Stimulated activated CD4-positive, alpha-beta T cell treated with anti-CD3 and anti-CD28 coated beads, Interleukin-2, amount 100 ng/mL, for 4 hours (primary cell): ENCODE data around the gene UBAC2.

Experiments used
- DNase-seq: peaks from one replicate; pipeline ENCODE4 v3.0.0-alpha.2; 2020; ENCODE audit warnings: low read depth

The UBAC2 gene, protein sequence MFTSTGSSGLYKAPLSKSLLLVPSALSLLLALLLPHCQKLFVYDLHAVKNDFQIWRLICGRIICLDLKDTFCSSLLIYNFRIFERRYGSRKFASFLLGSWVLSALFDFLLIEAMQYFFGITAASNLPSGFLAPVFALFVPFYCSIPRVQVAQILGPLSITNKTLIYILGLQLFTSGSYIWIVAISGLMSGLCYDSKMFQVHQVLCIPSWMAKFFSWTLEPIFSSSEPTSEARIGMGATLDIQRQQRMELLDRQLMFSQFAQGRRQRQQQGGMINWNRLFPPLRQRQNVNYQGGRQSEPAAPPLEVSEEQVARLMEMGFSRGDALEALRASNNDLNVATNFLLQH

DNA sequence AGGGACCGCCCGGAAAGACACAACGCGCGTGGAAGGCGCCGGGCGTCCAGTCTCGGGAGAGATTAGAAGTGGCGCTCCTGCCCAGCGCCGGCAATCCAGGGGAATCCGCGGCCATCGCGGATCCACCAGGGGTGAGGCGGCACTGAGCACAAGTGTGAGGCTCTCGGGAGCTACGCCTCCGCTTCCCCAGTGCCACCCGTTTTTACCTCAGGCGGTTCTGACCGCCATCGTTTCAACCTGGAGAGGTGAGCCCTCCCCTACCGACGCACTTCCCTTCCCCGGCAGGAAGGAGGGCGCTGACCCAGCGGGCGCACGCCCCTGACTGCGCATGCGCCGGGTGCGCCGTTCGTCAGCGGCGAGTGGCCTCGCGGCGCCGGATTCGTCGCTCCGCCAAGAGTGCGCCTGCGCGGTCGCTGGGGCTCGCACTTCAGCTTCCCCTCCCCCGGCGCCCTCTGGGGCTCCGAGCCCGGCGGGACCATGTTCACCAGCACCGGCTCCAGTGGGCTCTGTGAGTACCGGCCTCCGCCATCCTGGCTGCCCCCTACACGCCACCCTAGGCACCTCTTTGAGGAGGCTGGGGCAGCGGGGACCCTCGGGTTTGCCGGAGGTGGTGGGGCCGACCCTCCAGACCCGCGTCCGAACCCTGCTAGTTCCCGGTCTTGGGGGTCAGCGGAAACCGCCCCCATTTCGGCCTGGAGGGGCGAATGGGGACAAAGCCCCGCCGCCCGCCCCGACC is at the start of gene UBAC2:
UBAC2 (plus strand) TSS at position 423 of the 736 bp plus-strand sequence; CDS start at position 478, 55 bp downstream.
- DNase-seq: peak; percentile 95

DNA sequence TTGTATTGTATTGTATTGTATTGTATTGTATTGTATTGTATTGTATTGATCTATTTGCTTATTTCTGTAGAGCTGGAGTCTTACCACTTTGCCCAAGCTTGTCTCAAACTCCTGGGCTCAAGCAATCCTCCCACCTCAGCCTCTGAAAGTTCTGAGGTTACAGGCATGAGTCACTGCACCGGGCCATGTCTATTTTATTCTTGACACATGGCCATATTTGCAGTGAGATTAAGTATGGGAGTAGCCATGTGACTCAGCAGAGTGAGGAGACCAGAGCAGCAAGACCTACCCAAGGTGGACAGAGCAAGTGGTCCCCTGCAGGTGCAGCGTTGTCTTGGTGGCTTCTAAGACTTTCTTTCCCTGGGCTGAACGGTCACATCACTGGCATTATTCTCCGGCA is 49.1 kb upstream of the UBAC2 start:
- no peak for DNase-seq

DNA sequence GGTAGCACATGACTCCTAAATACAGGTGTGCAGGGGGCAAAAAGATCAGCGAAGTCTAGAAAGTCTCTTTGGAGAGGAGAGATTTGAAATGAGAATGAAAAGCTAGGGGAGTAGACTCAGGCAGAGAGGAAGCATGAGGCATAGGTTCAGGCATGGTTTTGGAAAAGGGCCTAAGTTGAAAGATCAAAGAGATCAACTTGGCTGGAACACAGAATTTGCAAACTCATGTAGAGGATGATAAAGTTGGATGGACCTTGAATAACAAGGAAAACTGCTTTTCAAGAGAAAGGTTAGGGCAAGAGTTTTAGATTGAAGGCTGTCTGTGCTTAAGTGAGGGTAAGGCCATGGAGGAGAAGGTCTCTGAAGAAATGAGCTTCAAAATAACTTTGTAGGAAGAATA is 47.4 kb upstream of the UBAC2 start:
- no peak for DNase-seq

DNA sequence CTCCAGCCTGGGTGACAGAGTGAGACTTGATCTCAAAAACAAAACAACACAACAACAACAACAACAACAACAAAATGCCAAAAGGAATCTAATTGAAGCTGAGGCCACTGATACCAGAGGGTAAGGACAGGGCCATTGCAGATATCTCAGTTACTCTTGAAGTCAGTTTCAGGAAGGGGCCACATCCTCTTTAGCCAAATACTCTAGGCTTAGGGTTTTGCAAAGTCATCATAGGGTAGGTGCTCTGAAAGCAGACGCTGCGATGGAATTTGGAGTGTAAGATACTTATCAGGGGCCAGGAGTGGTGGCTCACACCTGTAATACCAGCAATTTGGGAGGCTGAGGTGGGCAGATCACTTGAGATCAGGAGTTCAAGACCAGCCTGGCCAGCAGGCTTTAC is 46.6 kb upstream of the UBAC2 start:
- DNase-seq: no peak

DNA sequence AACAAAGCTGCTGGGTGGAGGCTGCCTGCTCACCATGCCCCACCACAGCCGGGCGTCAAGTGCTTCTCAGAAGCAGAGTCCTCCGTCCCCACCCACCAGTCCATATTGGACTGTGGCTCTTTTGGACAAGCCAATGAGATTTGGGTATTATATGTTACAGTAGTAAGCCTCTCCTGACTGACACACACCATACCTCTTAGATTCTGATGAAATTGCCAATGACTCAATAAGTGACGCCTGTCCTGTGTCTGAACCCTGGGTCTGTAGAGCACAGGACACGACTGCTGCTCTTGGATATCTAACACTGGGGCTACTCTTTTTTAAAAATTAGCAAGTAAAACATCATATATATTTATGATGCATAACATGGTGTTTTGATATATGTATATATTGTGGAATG is 44.8 kb upstream of the UBAC2 start:
- DNase-seq: no peak

DNA sequence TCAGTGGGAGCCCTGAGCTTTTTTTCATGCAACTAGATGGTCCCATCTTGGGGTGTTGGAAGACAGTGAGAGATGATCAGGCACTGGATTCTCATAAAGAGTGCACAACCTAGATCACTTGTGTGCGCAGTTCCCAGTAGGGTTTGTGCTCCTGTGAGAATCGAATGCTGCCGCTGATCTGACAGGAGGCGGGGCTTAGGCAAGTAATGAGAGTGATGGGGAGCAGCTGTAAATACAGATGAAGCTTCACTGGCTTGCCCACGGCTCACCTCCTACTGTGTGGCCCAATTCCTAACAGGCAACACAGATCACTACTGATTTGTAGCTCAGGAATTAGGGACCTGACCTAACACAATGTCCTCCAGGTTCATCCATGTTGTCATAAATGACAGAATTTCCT is 43.6 kb upstream of the UBAC2 start:
- DNase-seq: no peak

DNA sequence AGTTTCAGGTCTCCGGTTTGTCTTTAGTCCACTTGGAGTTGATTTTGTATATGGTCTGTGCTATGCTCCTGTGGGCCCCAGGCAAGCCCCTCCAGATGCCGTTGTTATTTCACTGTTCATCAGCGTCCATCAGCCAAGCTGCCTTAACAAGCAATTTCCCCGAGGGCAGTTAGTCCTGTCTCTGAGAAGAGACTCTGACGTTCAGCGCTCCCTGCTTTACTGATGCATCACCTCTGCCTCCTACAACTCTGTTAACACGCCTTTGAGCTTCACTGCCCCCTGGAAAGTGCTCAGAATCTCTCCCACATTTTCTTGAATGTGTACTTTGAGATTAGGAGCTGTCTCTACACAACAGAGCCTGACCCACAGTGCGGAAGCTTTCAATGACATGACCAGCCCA is 41.8 kb upstream of the UBAC2 start:
- no peak for DNase-seq

DNA sequence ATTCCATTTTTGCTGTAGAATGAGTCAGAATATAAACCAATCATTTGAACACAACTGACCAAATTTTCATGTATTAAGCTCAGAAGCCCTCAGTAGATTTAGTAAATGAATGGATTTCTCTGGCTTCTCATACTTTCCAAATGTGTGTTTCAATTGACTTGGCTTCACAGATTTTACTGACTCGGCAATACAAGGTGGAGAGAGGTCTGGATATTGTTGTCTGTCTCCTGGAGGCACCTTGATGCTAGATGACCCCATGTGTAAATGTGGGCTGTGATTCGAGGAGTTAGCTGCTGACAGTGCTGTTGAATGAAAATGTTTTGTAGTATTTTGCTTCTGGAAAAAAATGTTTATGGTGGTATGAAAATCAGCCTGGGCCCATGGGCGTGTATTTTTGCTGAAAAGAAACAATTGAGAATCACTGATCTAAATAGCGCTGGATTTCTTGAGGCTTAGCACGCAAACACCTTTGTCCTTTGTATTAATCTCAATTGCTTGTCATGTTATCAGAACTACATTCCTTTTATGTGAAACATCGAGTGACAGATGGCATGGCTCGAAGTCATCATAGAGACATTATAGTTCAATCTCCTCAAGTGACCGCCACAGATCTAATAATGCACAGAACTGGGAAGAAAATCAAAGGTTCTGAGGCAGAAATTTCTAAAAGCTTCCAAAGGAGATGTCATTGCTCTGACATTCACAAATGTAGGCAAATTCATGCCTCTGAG is 41.2 kb upstream of the UBAC2 start:
- DNase-seq: no peak

DNA sequence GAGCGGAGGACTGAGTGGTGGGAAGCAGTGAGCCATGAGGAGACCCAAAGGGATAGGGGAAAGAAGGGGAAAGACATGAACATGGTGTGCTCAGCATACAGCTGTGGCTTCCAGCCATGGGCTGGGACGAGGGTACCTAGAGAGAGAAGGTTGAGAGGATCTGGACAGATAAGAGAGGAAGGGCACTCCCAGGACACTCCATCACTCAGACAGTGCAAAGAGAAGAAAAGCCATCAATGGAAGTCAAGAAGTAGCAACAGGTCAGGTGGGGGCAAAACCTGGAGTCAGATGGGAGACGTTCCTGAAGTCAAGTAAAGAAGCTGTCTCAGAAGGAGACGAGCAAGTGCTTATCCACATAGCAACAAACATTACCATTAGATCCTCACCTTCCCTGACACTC is 40.2 kb upstream of the UBAC2 start:
- DNase-seq: no peak

DNA sequence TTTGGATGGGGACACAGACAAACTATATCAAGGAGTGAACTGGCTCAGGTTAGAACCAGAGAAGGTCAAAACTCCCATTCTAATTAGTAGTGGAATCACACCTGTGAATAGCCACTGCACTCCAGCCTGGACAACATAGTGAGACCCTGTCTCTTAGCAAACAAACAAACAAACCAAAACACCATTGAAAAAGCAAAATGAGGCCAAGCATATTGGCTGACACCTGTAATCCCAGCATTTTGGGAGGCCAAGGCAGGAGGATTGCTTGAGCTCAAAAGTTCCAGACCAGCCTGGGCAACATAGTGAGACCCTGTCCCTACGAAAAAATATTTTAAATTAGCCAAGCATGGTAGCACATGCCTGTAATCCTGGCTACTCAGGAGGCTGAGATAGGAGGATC is 39.1 kb upstream of the UBAC2 start:
- no peak for DNase-seq

DNA sequence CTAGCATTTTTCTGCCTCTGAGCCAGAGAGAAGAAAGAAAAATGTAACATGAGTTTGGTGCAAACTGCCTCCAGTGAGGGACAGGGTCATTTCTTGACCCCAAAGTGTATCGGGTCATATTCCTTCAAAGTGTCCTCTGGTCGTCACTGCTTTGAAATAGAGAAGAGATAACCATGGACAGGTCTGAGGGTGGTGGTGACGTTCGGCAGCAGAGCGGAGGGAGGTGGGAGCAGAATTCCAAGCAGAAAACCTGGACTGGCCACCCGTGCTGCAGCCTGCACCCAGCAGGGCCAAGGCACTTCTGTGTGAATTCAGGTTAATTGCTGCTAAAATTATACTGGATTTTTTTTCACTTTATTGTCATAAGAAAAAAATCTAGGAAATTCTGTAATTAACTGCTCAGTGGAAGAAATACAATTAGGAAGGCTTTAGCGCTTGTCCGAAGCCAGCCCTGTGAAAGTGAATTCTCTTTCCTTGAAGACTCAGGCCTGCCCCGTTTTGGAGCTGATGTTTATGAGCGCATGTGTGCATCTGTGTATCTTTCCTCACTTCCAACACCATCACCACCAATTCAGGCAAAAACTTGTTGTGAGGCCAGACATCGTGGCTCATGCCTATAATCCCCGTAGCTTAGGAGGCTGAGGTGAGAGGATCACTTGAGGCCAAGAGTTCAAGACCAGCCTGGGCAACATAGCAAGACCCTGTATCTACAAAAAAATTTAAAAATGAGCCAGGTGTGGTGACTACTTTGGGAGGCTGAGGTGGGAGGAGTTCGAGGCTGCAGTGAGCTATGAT is 37.9 kb upstream of the UBAC2 start:
- no peak for DNase-seq

DNA sequence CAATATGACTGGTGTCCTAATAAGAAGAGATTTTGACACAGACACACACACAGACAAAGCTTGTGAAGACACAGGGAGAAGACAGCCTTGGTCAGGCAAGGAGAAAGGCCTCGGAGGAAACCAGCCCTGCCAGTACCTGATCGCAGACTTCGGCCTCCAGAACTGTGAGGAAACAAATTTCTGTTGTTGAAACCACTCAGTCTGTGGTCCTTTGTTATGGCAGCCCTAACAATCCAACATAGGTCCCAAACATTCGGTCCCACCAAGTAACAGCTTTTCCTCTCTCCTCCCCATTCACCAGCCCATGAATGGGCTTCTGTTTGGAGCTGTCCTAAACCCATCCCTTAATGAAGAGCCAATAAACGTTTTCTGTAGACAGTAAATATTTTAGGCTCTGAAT is 36.4 kb upstream of the UBAC2 start:
- no peak for DNase-seq

DNA sequence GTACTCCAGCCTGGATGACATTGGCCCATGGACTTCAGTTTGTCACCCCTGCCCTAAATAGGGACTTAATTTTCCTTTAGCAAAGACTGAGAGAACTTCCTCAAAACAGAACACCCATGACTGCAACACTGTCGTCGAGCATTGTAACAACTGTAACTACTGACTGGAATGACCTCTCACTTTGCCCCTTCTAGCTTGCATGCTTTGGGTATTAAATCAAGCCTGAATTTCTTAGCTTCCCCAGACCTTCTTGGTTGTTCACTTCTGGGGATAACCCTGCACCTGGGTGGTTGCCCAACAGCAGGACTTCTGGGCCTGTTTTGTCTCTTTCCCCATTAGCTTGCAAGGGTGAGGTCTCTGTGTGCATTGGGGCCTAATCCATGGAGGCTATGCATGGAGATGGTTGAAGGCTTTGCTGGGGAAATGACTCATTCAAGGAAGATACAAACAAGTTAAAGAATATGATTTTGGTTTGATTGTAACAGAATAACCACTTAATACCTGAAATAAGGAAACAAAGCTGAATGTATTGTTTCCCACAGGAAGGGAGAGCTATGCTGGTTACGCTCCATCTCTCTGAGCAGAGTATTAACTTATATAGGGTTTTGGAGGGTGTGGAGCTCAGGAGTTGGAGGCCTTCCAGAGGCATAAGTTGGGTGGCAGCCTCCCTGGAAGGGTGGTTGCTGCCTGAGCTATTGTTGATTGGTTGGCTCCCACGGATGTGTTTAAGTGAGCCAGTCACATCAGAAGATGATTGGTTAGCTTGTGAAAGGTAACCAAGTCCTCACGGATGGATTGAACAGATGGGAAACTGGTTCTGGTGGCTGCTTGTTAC is 34.7 kb upstream of the UBAC2 start:
- DNase-seq: no peak

DNA sequence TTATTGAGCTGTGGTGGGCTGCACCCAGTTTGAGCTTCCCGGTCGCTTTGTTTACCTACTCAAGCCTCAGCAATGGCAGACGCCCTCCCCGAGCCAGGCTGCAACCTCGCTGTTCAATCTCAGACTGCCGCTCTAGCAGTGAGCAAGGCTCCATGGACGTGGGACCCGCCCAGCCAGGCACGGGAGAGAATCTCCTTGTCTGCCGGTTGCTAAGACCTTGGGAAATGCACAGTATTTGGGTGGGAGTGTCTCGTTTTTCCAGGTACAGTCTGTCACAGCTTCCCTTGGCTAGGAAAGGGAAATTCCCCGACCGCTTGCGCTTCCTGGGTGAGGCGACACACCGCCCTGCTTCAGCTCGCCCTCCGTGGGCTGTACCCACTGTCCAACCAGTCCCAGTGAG is 27.7 kb upstream of the UBAC2 start:
- DNase-seq: no peak

DNA sequence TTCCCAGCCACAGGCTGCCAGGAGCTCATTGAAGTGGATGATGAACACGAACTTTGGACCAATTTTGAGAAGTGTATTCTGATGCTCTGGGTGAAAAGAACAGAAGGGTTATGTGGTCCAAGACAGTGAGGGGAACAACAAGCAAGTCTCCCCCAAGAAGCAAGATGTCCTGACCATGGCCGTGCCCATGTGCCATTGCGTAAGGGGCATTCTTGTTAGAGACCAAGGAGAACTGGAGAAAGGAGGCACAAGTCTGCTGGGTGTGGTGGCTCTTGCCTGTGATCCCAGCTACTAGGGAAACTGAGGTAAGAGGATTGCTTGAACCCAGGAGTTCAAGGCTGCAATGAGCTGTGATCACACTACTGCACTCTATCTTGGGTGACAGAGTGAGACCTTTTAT is 27.0 kb upstream of the UBAC2 start:
- DNase-seq: no peak

DNA sequence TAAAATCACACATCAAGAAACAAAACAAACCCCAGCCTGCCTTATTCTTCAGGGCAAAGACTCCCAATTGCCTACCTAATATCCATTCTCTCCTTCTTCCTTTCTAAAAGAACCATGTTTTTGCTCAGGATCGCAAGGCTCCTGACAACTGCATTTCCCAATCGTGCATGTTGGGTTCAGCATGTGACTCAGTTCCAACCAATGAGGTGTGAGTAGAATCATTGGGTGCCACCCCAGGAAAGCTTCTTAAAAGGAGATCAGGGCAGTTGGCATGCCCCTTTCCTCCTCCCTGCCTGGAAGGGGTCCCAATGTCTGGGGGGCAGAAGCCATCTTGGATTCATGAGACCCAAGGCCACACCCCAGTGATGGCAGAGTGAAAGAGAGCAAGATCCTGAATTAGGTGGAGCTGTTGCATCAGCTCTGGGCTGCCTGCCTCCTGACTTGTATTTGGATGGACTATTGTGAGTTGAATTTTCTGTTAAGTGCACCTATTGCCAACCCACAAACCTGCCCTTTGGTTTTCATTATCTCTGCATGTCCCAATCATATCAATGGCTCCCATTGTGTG is 26.0 kb upstream of the UBAC2 start:
- no peak for DNase-seq

DNA sequence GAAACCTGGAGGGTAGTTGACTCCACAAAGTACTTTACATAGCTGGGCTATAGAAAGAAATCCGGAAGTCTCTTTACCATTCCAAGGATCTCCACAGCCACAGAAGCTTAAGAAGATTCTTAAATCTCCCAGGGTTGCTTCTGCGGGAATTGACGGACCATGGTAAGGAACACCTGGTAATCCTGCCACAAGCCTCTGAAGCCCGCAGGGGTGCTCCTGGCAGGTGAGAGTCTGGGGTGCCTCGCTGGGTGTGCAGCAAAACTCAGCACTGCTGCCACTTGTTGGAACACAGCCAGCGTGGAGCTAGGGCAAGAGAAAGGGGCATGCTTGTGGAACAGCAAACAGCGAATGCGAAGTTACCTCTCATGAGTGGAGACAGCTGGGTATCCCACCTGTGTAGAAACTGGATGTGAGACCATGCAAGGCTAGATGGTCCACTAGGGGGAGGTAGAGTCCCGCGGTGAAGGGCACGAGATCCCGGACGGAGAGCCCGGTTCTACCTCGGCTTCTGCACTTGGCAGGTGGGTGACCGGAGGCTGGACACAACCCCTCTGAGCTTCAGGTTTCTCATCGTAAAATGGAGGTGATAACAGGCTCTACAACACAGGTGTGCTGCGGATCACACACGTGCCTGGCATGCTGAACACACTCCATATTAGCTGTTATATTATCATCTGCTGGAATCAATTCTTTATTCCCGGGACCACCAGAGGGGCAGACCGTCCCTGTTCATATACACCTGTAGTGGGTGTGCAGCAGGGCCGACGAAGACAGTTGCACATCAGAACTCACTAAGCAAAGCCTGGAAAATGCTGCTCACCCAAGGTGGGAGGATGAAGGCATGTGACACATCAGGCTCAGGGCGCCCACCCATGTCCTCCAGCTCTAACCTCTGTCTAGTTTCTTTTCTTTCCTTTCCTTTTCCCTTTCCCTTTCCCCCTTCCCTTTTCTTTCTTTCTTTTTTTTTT is 24.1 kb upstream of the UBAC2 start:
- peak; percentile 86 for DNase-seq

DNA sequence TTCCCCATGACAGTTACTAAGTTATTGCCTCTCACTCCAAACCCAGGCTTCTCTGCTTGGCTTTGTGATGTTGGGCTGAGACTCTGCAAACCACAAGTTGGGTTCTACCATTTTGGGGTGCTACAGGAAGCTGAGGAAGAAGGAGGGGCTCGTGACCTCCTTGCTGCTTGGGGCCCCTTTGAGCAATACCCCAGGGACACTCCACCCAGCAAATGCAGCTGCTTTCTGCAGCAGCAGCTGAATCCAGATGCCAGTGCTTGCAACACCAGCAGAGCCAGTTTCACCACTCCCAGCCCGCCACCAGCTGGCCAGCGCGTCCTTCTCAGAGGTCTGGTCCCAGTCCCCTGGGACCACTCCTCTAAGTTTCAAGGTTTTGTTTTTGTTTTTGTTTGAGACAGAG is 22.0 kb upstream of the UBAC2 start:
- DNase-seq: no peak

DNA sequence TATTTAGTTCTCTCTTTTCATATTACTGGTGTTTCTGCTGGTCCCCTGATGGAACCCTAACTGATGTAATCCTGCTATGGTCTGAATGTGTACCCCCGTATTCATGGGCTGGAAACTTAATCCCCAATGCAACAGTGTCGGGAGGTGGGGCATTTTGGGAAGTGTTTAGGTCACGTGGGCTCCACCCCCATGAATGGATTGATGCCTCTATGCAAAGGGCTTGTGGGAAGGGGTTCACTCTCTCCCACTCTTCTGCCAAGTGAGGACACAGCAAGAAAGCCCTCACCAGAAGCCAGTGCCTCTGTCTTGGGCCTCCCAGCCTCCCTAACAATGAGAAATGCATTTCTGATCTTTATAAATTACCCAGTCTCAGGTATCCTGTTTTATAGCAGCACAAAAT is 21.2 kb upstream of the UBAC2 start:
- DNase-seq: no peak

DNA sequence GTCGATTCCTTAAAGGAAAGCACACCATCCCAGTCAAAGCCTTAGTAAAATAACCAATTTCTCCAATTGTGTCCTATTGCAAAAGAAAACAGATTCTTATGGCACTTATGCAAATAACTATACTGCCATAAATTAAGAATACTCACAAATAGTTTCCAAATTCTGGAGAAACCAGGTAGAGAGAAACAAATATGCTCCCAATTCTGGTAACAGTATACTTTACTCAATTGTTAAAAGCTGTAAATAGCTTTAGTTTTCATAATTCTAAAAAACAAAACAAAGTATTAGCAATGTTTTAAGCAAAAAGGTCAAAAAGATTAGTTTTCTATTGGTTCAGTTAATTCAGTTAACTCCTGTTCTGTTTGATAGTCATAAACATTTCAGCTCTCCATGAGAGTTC is 18.2 kb upstream of the UBAC2 start:
- DNase-seq: no peak
